Measurements from ENCODE around the gene PTPRZ1.

Gene PTPRZ1

DNA sequence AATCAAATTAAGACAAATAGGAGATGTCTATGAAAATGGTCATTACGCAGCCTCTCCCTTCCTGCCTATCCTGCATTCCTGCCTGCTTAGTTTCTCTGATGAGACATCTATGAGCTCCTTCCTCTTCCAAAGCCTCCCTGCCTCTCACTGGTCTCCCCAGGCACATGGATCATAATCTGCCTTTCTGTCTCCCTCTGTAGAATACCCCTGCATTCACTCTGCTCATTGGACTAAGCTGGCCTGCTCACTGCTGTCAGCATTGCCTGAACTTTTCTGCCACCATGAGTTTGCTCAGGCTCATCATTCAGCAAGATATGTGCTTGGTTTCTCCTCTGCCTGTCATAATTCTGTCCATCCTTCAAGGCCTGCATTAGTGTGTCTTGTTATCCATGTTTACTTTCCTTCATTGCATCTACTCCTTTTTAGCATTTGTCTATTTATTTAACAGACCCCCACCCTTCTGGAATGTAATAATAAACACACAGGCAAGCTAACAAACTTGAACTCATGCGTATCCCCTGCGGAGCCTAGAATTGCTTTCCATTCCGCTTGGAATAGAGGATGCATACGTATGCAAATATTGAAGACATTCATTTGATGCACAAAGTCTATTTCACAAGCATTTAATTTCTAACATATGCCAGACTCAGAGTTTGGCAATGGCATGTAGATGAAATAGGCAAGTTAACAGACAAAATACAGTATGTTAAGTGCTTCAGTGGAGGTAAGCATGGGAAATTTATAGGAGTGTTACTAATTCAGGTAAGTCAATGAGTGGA, 88.3 kb downstream of the PTPRZ1 start:
- DNase-seq (ENCODE audit: low read depth) = no peak
- no peak overlapping the region for H3K4me3 ChIP-seq (ENCODE audit: low read depth, low read length)
- TF ChIP-seq, protein P1, sequence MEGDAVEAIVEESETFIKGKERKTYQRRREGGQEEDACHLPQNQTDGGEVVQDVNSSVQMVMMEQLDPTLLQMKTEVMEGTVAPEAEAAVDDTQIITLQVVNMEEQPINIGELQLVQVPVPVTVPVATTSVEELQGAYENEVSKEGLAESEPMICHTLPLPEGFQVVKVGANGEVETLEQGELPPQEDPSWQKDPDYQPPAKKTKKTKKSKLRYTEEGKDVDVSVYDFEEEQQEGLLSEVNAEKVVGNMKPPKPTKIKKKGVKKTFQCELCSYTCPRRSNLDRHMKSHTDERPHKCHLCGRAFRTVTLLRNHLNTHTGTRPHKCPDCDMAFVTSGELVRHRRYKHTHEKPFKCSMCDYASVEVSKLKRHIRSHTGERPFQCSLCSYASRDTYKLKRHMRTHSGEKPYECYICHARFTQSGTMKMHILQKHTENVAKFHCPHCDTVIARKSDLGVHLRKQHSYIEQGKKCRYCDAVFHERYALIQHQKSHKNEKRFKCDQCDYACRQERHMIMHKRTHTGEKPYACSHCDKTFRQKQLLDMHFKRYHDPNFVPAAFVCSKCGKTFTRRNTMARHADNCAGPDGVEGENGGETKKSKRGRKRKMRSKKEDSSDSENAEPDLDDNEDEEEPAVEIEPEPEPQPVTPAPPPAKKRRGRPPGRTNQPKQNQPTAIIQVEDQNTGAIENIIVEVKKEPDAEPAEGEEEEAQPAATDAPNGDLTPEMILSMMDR (IDR thresholded peaks at IDR 0.05; ENCODE audit: control insufficient read depth, extremely low read depth, insufficient read depth) = no peak

DNA sequence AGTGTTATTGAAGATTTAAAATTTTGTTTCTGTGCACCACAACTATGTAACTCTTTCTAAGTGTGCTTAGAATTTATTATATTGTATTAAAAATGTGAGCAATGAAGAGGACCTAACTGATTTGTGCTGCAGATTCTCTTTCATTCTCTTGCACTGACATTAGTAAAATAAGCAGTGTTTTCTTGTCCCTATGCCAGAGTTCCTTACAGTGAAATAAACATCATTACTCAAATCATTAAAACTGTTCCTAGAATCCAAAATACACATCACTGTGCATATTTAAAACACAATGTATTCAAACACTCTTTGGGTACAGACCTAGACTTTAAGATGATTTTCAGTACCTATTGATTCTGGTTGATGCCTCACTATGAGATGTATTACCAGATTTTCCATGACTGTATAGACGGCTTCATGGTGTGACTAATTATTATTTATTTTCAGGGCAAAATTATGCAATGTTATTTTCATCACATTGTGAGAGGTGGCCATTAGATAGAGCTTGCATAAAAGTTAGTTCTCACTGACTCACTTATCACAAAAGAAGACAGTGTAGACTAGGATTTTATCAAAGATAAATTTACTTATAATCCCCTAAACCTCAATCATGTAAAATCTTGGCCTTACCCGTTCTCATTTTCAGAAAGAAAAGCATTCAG, 93.4 kb downstream of the PTPRZ1 start:
- TF ChIP-seq, protein P1 (IDR thresholded peaks at IDR 0.05; ENCODE audit: control insufficient read depth, extremely low read depth, insufficient read depth) = no peak
- no peak for DNase-seq (ENCODE audit: low read depth)
- H3K4me3 ChIP-seq (ENCODE audit: low read depth, low read length) = no peak overlapping the region

DNA sequence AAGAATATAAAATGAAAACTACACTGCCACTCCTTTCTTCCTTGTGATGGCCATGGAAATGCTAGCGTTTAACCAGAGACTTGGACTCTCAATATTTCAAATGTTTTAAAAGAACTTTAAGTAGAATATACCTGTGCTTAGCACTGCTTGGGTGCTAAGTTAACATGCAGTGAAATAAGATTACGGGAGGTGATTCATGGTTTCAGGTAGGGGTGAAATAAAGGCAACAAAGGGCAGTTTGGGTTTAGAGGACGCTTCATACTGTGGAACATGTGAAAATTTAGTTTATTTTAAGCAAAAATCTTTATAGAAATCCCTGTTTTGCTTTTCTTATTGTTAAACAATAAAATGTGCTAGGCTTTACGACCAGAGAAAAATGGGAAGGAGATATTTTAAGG, 94.0 kb downstream of the PTPRZ1 start:
- DNase-seq (ENCODE audit: low read depth) = no peak
- no peak overlapping the region for H3K4me3 ChIP-seq (ENCODE audit: low read depth, low read length)
- TF ChIP-seq, protein P1 (IDR thresholded peaks at IDR 0.05; ENCODE audit: control insufficient read depth, extremely low read depth, insufficient read depth) = no peak

DNA sequence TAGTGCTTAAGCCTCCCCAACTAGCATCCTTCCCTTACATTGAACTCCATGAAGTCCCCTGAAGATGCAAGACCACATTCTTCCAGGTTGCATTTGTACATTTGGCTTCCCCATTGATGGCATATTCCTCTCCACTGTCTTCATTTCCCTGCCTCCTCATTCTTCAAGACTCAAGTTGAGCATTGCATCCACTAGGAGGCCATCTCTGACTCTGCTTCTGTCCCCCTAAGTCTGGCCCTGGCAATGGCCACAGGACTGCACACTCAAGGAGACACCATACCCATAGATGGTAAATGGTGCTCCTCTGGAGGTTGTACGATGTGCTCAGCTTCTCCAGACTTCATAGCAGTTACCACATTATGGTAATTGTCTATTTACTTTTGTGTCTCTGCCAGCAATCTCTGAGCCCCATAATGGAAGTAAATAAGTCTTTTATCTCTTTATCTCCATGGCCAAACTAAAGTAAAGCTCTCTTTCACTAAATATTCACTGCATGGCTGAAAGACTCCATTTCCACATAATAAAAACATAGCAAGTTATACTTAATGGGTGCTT, 112.6 kb downstream of the PTPRZ1 start:
- DNase-seq (ENCODE audit: low read depth) = no peak
- H3K4me3 ChIP-seq (ENCODE audit: low read depth, low read length) = no peak overlapping the region
- TF ChIP-seq, protein P1 (IDR thresholded peaks at IDR 0.05; ENCODE audit: control insufficient read depth, extremely low read depth, insufficient read depth) = no peak

DNA sequence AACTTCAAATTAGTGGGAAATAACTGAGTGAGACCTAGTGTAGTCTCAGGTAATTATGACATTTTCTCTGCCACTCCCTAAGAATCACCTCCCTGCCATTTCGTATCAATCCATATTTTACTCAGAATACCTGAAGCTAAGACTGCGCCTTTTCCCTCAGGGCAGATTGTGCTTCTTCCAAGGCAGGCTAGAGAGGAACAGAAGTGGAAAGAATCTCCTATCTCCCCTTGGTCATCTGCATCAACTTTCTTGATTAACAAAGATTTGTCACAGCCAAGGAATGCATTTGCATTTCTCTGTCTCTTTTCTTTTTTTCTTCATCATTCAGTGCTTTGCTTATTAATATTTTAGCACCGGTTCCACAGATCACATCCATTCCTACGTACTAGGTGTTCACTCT, 119.1 kb downstream of the PTPRZ1 start:
- no peak for DNase-seq (ENCODE audit: low read depth)
- TF ChIP-seq, protein P1 (IDR thresholded peaks at IDR 0.05; ENCODE audit: control insufficient read depth, extremely low read depth, insufficient read depth) = no peak

DNA sequence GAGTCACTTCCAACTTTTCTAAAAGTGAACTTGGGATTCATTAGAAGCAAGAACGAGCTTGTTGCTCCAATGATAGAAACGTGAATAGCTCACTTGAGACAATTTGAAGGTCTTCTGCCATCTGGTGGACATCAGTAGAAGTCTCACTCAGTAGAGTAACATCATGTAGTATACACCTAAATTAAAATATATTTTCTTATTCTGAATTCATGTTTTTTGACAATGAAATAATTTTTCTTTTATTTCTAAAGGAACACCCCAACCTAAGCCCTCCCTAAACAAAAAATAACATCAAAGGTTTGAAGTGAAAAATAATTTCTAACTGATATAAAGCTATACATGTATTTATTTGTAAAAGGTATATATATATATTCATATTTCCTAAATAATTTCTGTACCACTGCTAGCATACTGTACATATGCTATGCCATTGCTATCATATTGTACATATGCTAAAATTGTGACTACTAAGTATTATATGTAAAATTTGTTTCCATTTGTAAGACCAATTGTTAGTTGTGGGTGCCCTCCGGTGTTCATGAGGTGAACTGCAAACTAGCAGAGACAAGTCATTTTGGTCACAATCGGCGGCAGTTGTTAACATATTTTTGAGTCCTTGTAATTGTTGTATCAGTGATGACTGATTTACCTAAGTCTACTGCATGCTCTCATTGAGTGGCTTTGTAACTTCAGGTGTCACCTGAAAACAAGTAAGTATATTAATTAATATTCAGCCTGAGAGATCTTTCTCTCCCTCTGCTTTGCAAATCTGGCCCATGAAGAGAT, 121.9 kb downstream of the PTPRZ1 start:
- TF ChIP-seq, protein P1 (IDR thresholded peaks at IDR 0.05; ENCODE audit: control insufficient read depth, extremely low read depth, insufficient read depth) = peak; percentile 91
- DNase-seq (ENCODE audit: low read depth) = peak; percentile 54
- no peak overlapping the region for H3K4me3 ChIP-seq (ENCODE audit: low read depth, low read length)

More for the DNA sequence above, 119.1 kb downstream of the PTPRZ1 start:
- no peak overlapping the region for H3K4me3 ChIP-seq (ENCODE audit: low read depth, low read length)

Data from LNCaP clone FGC (cell line).